Large intestine (tissue), 3 donors: Measurements from ENCODE around the gene ELOVL2. TPM values are rescaled to one million over a fixed set of nuclear protein-coding genes. Genes with fewer than 3 reads are reported as not detected.
A peak's percentile ranks its signal among the peaks of the same experiment; 100 is the strongest.

Experiments
- DNase-seq, 2 donors: peaks; one replicate each; pipeline versions ENCODE4 v3.0.0 to v3.0.0-alpha.2; 2013
- H3K27ac ChIP-seq: one replicate; pipeline ENCODE4 v1.5.1; 2013; ENCODE audit warnings: low read length
- H3K27me3 ChIP-seq: 2 replicates; pipeline ENCODE4 v1.6.1; 2013; ENCODE audit warnings: low read length; ENCODE audit not compliant: control insufficient read depth, insufficient read depth
- H3K36me3 ChIP-seq: 2 replicates; pipeline ENCODE4 v1.6.1; 2013; ENCODE audit warnings: low read length; ENCODE audit not compliant: control insufficient read depth, insufficient read depth
- H3K4me1 ChIP-seq: one replicate; pipeline ENCODE4 v1.6.1; 2013; ENCODE audit warnings: low read length; ENCODE audit not compliant: control insufficient read depth, insufficient read depth
- H3K4me3 ChIP-seq: one replicate; pipeline ENCODE4 v1.5.1; 2013; ENCODE audit warnings: low read length
- H3K9me3 ChIP-seq: one replicate; pipeline ENCODE4 v1.6.1; 2013; ENCODE audit warnings: mild to moderate bottlenecking, low read depth, low read length, moderate library complexity; ENCODE audit not compliant: control insufficient read depth
- WGBS: methylation state at CpG from one replicate; pipeline ENCODE4 v1.1.5; 2013; ENCODE audit warnings: low lambda C conversion rate; ENCODE audit not compliant: insufficient coverage; 5-methylcytosine and 5-hydroxymethylcytosine counted together
- polyA plus RNA-seq: library from polyadenylated mRNA; unstranded; fragments of 120-200 nt; gene quantifications from one replicate; pipeline ENCODE4 v1.2.1, GENCODE V29; 2013

The ELOVL2 gene
- polyA plus RNA-seq, 1 donor, result 6.7 TPM

- no peak overlapping the region for H3K4me3 ChIP-seq
- WGBS, result no CpG with 5 or more reads among the region's 3 CpGs
- H3K27ac ChIP-seq, result no peak overlapping the region
- no peaks in the 10 kb centered on the region for H3K36me3 ChIP-seq
- no peaks in the 10 kb centered on the region for H3K4me1 ChIP-seq
- H3K27me3 ChIP-seq, result no peaks in the 10 kb centered on the region
- H3K9me3 ChIP-seq, result no peaks in the 10 kb centered on the region
- DNase-seq, result no peak
Observed at GRCh38 chr6:11080296-11080695, 36.2 kb upstream of the ELOVL2 start.

- no CpG with 5 or more reads among the region's 4 CpGs for WGBS
- no peaks in the 10 kb centered on the region for H3K4me1 ChIP-seq
- H3K4me3 ChIP-seq, result no peak overlapping the region
- H3K27ac ChIP-seq, result no peak overlapping the region
- no peak for DNase-seq
- no peaks in the 10 kb centered on the region for H3K9me3 ChIP-seq
- no peaks in the 10 kb centered on the region for H3K27me3 ChIP-seq
- no peaks in the 10 kb centered on the region for H3K36me3 ChIP-seq
Observed at GRCh38 chr6:11078266-11078665, 34.2 kb upstream of the ELOVL2 start.

- 67% methylated on average over 1 of the region's 2 CpGs for WGBS
- Histone ChIP-seq H3K4me1 (no peaks in the 10 kb centered on the region), H3K27me3 (no peaks in the 10 kb centered on the region), H3K4me3 (no peak overlapping the region), H3K9me3 (no peaks in the 10 kb centered on the region), H3K27ac (no peak overlapping the region), H3K36me3 (no peaks in the 10 kb centered on the region)
- DNase-seq, result no peak
Observed at GRCh38 chr6:11076540-11076939, 32.4 kb upstream of the ELOVL2 start.

- WGBS, result no CpG with 5 or more reads among the region's 4 CpGs
- no peaks in the 10 kb centered on the region for H3K27me3 ChIP-seq
- H3K4me1 ChIP-seq, result peaks cover 12% of the 10 kb centered on the region
- no peaks in the 10 kb centered on the region for H3K9me3 ChIP-seq
- no peak overlapping the region for H3K27ac ChIP-seq
- H3K36me3 ChIP-seq, result no peaks in the 10 kb centered on the region
- H3K4me3 ChIP-seq, result no peak overlapping the region
- DNase-seq, result no peak
Observed at GRCh38 chr6:11072101-11072500, 28.0 kb upstream of the ELOVL2 start.

GRCh38 chr6:11069760-11070159 is 25.7 kb upstream of the ELOVL2 start:
- DNase-seq, result no peak
- H3K4me3 ChIP-seq, result no peak overlapping the region
- H3K4me1 ChIP-seq, result peaks cover 15% of the 10 kb centered on the region
- H3K27me3 ChIP-seq, result no peaks in the 10 kb centered on the region
- H3K9me3 ChIP-seq, result no peaks in the 10 kb centered on the region
- H3K36me3 ChIP-seq, result no peaks in the 10 kb centered on the region
- no CpG with 5 or more reads among the region's 2 CpGs for WGBS
- H3K27ac ChIP-seq, result no peak overlapping the region

- Histone ChIP-seq H3K4me1 (peaks cover 15% of the 10 kb centered on the region), H3K36me3 (no peaks in the 10 kb centered on the region), H3K27ac (peak overlapping the region; percentile 46), H3K4me3 (no peak overlapping the region), H3K9me3 (no peaks in the 10 kb centered on the region), H3K27me3 (no peaks in the 10 kb centered on the region)
- peak; percentile 58 to 79 for DNase-seq
- no CpG with 5 or more reads among the region's 2 CpGs for WGBS
Observed at GRCh38 chr6:11067348-11067747, 23.2 kb upstream of the ELOVL2 start.

GRCh38 chr6:11066505-11067347 is 22.6 kb upstream of the ELOVL2 start:
- H3K4me1 ChIP-seq, result peaks cover 15% of the 10 kb centered on the region
- H3K4me3 ChIP-seq, result no peak overlapping the region
- peak overlapping the region; percentile 39 for H3K27ac ChIP-seq
- H3K9me3 ChIP-seq, result no peaks in the 10 kb centered on the region
- 20% methylated on average over 1 of the region's 6 CpGs for WGBS
- DNase-seq, result peak; percentile 14 to 59
- no peaks in the 10 kb centered on the region for H3K27me3 ChIP-seq
- no peaks in the 10 kb centered on the region for H3K36me3 ChIP-seq

GRCh38 chr6:11065436-11066202 is 21.5 kb upstream of the ELOVL2 start:
- no peaks in the 10 kb centered on the region for H3K27me3 ChIP-seq
- DNase-seq, result peak; percentile 17 to 34
- no peak overlapping the region for H3K4me3 ChIP-seq
- H3K4me1 ChIP-seq, result peaks cover 15% of the 10 kb centered on the region
- H3K9me3 ChIP-seq, result no peaks in the 10 kb centered on the region
- no peaks in the 10 kb centered on the region for H3K36me3 ChIP-seq
- H3K27ac ChIP-seq, result no peak overlapping the region
- WGBS, result no CpG with 5 or more reads among the region's 6 CpGs

- no CpG with 5 or more reads among the region's 3 CpGs for WGBS
- no peaks in the 10 kb centered on the region for H3K27me3 ChIP-seq
- H3K36me3 ChIP-seq, result no peaks in the 10 kb centered on the region
- no peaks in the 10 kb centered on the region for H3K9me3 ChIP-seq
- H3K4me1 ChIP-seq, result peaks cover 15% of the 10 kb centered on the region
- no peak overlapping the region for H3K4me3 ChIP-seq
- H3K27ac ChIP-seq, result no peak overlapping the region
- DNase-seq, result no peak
Observed at GRCh38 chr6:11064836-11065235, 20.7 kb upstream of the ELOVL2 start.

- H3K27ac ChIP-seq, result no peak overlapping the region
- no peak overlapping the region for H3K4me3 ChIP-seq
- H3K4me1 ChIP-seq, result peaks cover 8% of the 10 kb centered on the region
- DNase-seq, result no peak
- 78% methylated on average over 1 of the region's 2 CpGs for WGBS
- no peaks in the 10 kb centered on the region for H3K9me3 ChIP-seq
- H3K27me3 ChIP-seq, result no peaks in the 10 kb centered on the region
- no peaks in the 10 kb centered on the region for H3K36me3 ChIP-seq
Observed at GRCh38 chr6:11062715-11063114, 18.6 kb upstream of the ELOVL2 start.
